Coronary artery (tissue), 2 donors: ENCODE data around the gene SMG6.
A peak's percentile ranks its signal among the peaks of the same experiment; 100 is the strongest.

Experiments
- DNase-seq: peaks from one replicate; pipeline ENCODE4 v3.0.0-alpha.2; 2017; ENCODE audit warnings: low spot score
- H3K27ac ChIP-seq, 2 donors: fragments of 200-600 bp; sonication (generic); one replicate each; pipeline ENCODE4 v1.5.1; 2016 to 2019
- H3K4me3 ChIP-seq: fragments of 200-600 bp; sonication (generic); 2 replicates; pipeline ENCODE4 v1.5.1; 2016; ENCODE audit warnings: mild to moderate bottlenecking, moderate library complexity
- TF ChIP-seq, protein P1 (sequence below): fragments of 200-600 bp; sonication (generic); IDR thresholded peaks from one replicate; pipeline ENCODE4 v1.5.1; 2019; ENCODE audit warnings: antibody characterized with exemption

The SMG6 gene

DNA sequence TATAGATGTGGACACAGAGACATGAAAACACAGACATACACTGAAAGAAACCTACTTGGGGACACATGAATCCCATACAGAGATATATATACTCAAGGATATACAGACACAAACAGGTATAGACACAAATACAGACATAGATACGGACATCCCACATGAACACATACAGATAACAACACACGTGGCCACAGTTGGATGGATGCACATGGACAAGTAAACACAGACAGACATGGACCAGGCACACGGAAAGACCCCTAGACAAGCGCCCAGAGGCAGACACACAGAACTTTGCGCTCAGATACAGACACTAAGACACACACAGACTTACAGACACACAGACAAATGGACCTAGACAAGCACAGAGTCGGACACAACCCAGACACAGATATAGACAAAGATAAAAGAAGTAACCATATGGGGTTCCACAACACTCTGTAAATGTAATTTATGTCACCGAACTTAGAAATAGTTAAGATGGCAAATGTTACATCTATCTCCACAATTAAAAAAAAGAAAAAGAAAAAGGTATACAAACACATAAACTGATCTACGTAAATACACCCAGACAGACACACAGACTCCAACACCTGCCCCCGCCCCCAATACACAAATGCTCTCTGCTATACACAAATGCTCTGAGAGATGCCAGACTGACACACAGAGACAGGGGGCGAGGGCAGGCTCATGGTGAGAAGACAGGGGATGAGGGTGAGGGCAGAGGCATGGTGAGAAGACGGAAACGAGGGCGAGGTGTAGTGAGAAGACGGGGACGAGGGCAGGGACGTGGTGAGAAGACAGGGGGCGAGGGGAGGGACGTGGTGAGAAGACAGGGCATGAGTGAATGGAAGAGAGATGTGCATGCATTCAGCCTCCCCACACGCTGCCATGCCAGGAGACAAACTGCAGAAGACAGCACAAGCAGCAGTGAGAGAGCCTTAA, 118.3 kb downstream of the SMG6 start:
- DNase-seq, result no peak
- no peak overlapping the region for H3K4me3 ChIP-seq
- TF ChIP-seq, protein P1, sequence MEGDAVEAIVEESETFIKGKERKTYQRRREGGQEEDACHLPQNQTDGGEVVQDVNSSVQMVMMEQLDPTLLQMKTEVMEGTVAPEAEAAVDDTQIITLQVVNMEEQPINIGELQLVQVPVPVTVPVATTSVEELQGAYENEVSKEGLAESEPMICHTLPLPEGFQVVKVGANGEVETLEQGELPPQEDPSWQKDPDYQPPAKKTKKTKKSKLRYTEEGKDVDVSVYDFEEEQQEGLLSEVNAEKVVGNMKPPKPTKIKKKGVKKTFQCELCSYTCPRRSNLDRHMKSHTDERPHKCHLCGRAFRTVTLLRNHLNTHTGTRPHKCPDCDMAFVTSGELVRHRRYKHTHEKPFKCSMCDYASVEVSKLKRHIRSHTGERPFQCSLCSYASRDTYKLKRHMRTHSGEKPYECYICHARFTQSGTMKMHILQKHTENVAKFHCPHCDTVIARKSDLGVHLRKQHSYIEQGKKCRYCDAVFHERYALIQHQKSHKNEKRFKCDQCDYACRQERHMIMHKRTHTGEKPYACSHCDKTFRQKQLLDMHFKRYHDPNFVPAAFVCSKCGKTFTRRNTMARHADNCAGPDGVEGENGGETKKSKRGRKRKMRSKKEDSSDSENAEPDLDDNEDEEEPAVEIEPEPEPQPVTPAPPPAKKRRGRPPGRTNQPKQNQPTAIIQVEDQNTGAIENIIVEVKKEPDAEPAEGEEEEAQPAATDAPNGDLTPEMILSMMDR, result no peak
- H3K27ac ChIP-seq, result no peak overlapping the region

DNA sequence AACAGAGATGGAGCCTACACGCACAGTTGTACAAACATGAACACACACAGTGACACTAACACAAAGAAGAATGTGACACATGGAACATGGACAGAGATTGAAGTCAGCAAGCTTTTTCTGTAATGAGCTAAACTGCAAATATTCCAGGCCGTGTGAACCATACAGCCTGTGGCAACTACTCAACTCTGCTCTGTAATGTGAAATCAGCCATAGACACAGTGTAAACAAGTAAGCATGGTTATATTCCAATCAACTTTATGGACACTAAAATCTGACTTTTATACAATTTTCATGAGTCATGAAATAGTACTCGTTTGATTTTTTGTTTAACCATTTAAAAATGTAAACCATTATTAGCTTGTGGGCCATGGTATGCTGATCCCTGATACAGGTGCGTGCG, 120.2 kb downstream of the SMG6 start:
- TF ChIP-seq, protein P1, result no peak
- no peak for DNase-seq
- Histone ChIP-seq H3K4me3 (no peak overlapping the region), H3K27ac (peak overlapping the region in 1 of 2 donors; percentile 93)

DNA sequence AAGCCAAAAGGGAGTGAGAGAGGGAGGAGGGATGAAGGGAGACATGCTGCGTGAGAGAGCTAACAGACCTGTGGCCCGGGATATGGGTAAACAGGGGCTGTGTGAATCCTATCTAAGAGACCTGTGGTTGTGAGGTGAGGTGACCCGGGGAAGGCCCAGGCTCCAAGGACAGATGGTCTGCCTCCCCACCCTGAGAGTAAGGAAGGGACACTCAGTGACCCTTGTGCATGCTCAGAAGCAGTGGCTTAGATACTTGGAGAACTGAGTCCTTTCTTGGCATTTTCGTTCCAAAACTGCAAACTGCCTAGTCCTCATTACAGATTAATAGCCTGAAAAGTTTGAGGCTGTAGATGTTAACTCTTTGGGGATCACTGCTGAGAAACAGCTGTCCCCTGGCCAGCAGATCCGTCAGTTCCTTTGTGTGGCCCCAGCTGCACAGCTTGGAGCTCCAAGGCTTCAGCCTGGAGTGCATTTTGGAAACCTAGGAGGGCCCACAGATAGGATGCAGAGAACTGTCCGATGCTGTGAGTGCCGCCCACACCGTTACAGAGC, 121.6 kb downstream of the SMG6 start:
- peak overlapping the region; percentile 39 for H3K4me3 ChIP-seq
- TF ChIP-seq, protein P1, result no peak

DNA sequence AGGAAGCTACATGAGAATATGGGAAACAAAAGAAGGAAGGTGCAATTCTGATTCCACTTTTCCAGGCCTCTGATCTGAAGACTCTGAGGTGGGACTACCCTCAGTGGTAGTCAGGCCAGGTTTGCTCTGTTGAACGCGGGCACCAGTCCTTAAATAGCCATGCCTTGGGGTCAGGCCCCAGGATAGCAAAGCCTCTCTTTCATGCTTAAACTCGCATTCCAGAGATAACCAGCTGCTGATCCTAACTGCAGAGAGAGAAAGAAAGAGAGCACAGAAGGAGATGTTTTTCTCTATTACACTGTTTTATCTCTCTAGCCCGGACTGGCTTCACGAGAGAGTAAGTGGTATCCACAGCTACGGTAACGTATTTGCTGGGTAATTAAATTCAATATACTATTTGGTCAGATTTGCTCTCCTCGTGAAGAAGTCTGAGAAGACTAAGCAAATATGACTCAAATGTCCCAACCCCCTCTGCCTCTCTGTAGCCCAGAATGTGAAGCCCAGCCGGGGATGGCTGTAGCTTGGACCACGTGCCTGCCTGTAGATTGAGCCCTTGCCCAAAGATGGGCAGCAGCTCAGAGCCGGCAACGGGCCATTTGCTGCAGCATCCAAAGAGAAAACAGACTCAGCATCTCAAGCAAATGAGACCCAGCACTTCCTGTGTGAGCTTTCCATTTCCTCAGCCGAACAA, 122.2 kb downstream of the SMG6 start:
- TF ChIP-seq, protein P1, result no peak
- peak overlapping the region; percentile 85 to 93 for H3K27ac ChIP-seq
- peak; percentile 92 for DNase-seq
- peak overlapping the region; percentile 39 for H3K4me3 ChIP-seq

More for the DNA sequence above, 121.6 kb downstream of the SMG6 start:
- H3K27ac ChIP-seq, result peak overlapping the region; percentile 85 to 93
- DNase-seq, result no peak

DNA sequence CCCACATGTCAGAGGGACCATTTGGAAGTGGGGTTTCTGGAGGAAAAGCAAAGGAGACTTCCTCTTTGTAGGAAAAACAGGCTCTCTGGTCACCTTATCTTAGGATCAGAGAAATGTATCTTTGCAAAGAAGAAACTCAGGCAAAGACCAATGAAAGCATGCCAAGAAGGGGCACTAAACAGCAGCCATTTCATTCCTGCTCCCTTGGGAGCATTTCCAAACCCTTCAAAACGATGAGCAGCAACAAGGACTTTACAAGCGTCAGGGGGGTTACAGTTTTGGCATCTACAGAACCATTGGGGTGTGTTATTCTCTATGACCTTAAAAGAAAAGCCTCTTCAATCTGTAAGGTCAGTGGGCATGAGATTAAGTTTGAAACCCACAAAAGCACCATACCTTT, 122.8 kb downstream of the SMG6 start:
- no peak for DNase-seq
- H3K27ac ChIP-seq, result peak overlapping the region; percentile 85 to 93
- TF ChIP-seq, protein P1, result no peak
- H3K4me3 ChIP-seq, result no peak overlapping the region

DNA sequence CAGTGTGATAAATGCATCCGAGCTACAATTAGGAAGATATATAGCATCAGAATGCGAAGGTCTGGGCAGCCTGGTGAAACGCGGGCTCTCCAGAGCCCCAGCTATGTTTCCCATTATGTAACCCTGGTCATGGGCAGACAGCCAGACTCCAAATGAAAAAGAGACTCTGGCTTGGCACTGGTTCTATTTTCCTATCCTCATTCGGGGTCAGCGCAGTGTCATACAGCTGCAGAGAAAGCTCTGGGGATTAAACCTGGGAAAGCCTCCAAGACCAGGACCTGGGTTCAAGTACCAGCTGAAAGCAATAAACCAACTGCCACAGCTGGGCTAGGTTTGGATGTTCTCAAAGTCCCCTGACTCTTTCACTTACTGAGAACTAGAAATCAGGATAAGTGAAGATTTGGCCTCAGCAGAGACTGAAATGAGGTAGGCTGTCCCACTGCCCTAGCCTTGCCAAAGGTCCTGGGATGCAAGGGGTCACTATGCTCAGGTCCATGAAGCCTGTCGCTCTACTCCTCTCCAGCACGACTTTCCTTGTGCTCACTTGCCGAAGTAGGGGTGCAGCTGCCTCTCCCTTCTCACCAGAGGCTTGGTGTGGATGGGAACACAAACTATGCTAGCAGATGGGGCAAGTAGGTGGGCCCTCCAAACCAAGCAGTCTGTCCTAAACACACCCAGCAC, 123.8 kb downstream of the SMG6 start:
- TF ChIP-seq, protein P1, result no peak
- DNase-seq, result peak; percentile 87
- no peak overlapping the region for H3K4me3 ChIP-seq
- H3K27ac ChIP-seq, result peak overlapping the region; percentile 85 to 93
